Measurements from ENCODE around the gene SNAI3. TPM values are rescaled to one million over a fixed set of nuclear protein-coding genes. Genes with fewer than 3 reads are reported as not detected.

Gene SNAI3
- total and polyA plus RNA-seq, 7 experiments from 2014 or later, result 2.7 to 13.5 (median 6.5) TPM

- peaks cover 16 to 26% (median 20%) of the 10 kb centered on the region in 7 donors for H3K4me1 Mint-ChIP-seq
- DNase-seq (no peak), ATAC-seq (no peak)
- Histone ChIP-seq H3K27me3 (ENCODE audit: control insufficient read depth in 2 of 2, insufficient read depth in 2 of 2, low read length in 2 of 2) (no peaks in the 10 kb centered on the region), H3K4me3 (ENCODE audit: low read length) (no peak overlapping the region), H3K9me3 (ENCODE audit: control insufficient read depth in 2 of 3, low read length in 3 of 3) (no peaks in the 10 kb centered on the region), H3K36me3 (ENCODE audit: control insufficient read depth in 2 of 3, insufficient read depth in 3 of 3, low read length in 3 of 3) (peaks cover 0 to 56% (median 13%) of the 10 kb centered on the region in 3 experiments), H3K4me1 (ENCODE audit: control insufficient read depth in 2 of 2, insufficient read depth in 2 of 2, low read length in 2 of 2) (peaks cover 17 to 22% of the 10 kb centered on the region in 2 donors), H3K27ac (ENCODE audit: low read depth, low read length) (no peak overlapping the region)
- intact Hi-C loops (cut with micrococcal nuclease), result no loop called here
- peaks cover 0 to 9% (median 0%) of the 10 kb centered on the region in 5 donors for H3K36me3 Mint-ChIP-seq
- H3K9me3 Mint-ChIP-seq, result no peaks in the 10 kb centered on the region
- ChIA-PET POLR2A (interaction anchor here (1.1 to 4.1 kb wide), 3 partner anchors 13 to 24 kb away, joined by 3 to 47 read pairs (median 5); no protein-coding TSS in a partner anchor), CTCF (no interaction called here)
- no peak overlapping the region for H3K27ac Mint-ChIP-seq
- no peaks in the 10 kb centered on the region for H3K27me3 Mint-ChIP-seq
- no peak overlapping the region for H3K4me3 Mint-ChIP-seq
These were observed 7.9 kb downstream of the SNAI3 start for GRCh38 chr16:88678224-88678979.

- peaks cover 0 to 9% (median 0%) of the 10 kb centered on the region in 5 donors for H3K36me3 Mint-ChIP-seq
- CTCF ChIA-PET, result no interaction called here
- Histone ChIP-seq H3K27me3 (ENCODE audit: control insufficient read depth in 2 of 2, insufficient read depth in 2 of 2, low read length in 2 of 2) (no peaks in the 10 kb centered on the region), H3K4me3 (ENCODE audit: low read length) (no peak overlapping the region), H3K4me1 (ENCODE audit: control insufficient read depth in 2 of 2, insufficient read depth in 2 of 2, low read length in 2 of 2) (peaks cover 17 to 22% of the 10 kb centered on the region in 2 donors), H3K27ac (ENCODE audit: low read depth, low read length) (no peak overlapping the region), H3K36me3 (ENCODE audit: control insufficient read depth in 2 of 3, insufficient read depth in 3 of 3, low read length in 3 of 3) (peaks cover 0 to 56% (median 13%) of the 10 kb centered on the region in 3 experiments), H3K9me3 (ENCODE audit: control insufficient read depth in 2 of 3, low read length in 3 of 3) (no peaks in the 10 kb centered on the region)
- no peak for DNase-seq
- H3K4me3 Mint-ChIP-seq, result peak overlapping the region in 1 of 10 donors; percentile 51
- intact Hi-C loops (cut with micrococcal nuclease), result no loop called here
- H3K27me3 Mint-ChIP-seq, result no peaks in the 10 kb centered on the region
- ATAC-seq, result no peak
- peaks cover 16 to 22% (median 17%) of the 10 kb centered on the region in 7 donors for H3K4me1 Mint-ChIP-seq
- H3K9me3 Mint-ChIP-seq, result no peaks in the 10 kb centered on the region
- no peak overlapping the region for H3K27ac Mint-ChIP-seq
- POLR2A ChIA-PET, result interaction anchor here (1.1 to 1.2 kb wide), 2 partner anchors 15 to 23 kb away, joined by 3 to 5 read pairs; partner anchors contain the start of gene MVD
These were observed 8.6 kb downstream of the SNAI3 start for GRCh38 chr16:88677721-88678120.

- no peak overlapping the region for H3K4me3 Mint-ChIP-seq
- peaks cover 5 to 12% (median 8%) of the 10 kb centered on the region in 7 donors for H3K4me1 Mint-ChIP-seq
- H3K4me3 ChIP-seq (ENCODE audit: low read length), result no peak overlapping the region
- no peaks in the 10 kb centered on the region for H3K27me3 ChIP-seq (ENCODE audit: control insufficient read depth in 2 of 2, insufficient read depth in 2 of 2, low read length in 2 of 2)
- H3K36me3 ChIP-seq (ENCODE audit: control insufficient read depth in 2 of 3, insufficient read depth in 3 of 3, low read length in 3 of 3), result peaks cover 0 to 56% (median 13%) of the 10 kb centered on the region in 3 experiments
- no peaks in the 10 kb centered on the region for H3K9me3 ChIP-seq (ENCODE audit: control insufficient read depth in 2 of 3, low read length in 3 of 3)
- peaks cover 0 to 7% (median 0%) of the 10 kb centered on the region in 5 donors for H3K36me3 Mint-ChIP-seq
- no peaks in the 10 kb centered on the region for H3K9me3 Mint-ChIP-seq
- ATAC-seq, result no peak
- no peak overlapping the region for H3K27ac ChIP-seq (ENCODE audit: low read depth, low read length)
- H3K4me1 ChIP-seq (ENCODE audit: control insufficient read depth in 2 of 2, insufficient read depth in 2 of 2, low read length in 2 of 2), result peaks cover 10 to 13% of the 10 kb centered on the region in 2 donors
- intact Hi-C loops (cut with micrococcal nuclease), result no loop called here
- H3K27me3 Mint-ChIP-seq, result no peaks in the 10 kb centered on the region
- ChIA-PET CTCF (no interaction called here), POLR2A (interaction anchor here (1.1 to 1.2 kb wide), 2 partner anchors 14 to 24 kb away, joined by 3 to 5 read pairs; partner anchors contain the start of gene MVD)
- DNase-seq, result no peak
- no peak overlapping the region for H3K27ac Mint-ChIP-seq
These were observed 9.6 kb downstream of the SNAI3 start for GRCh38 chr16:88676502-88677242.

GRCh38 chr16:88673716-88674379 is 12.5 kb downstream of the SNAI3 start:
- Mint-ChIP-seq H3K9me3 (no peaks in the 10 kb centered on the region), H3K4me1 (no peaks in the 10 kb centered on the region), H3K27ac (peak overlapping the region in 1 of 9 donors; percentile 32), H3K36me3 (peaks cover 0 to 5% (median 0%) of the 10 kb centered on the region in 5 donors), H3K4me3 (no peak overlapping the region), H3K27me3 (no peaks in the 10 kb centered on the region)
- DNase-seq (no peak), ATAC-seq (no peak)
- no peak overlapping the region for H3K27ac ChIP-seq (ENCODE audit: low read depth, low read length)
- ChIA-PET POLR2A (interaction anchor here (1.3 kb wide), 1 partner anchor 10 kb away, joined by 4 read pairs; no protein-coding TSS in a partner anchor), CTCF (no interaction called here)
- H3K36me3 ChIP-seq (ENCODE audit: control insufficient read depth in 2 of 3, insufficient read depth in 3 of 3, low read length in 3 of 3), result peaks cover 0 to 36% (median 7%) of the 10 kb centered on the region in 3 experiments
- H3K27me3 ChIP-seq (ENCODE audit: control insufficient read depth in 2 of 2, insufficient read depth in 2 of 2, low read length in 2 of 2), result no peaks in the 10 kb centered on the region
- no peaks in the 10 kb centered on the region for H3K9me3 ChIP-seq (ENCODE audit: control insufficient read depth in 2 of 3, low read length in 3 of 3)
- H3K4me1 ChIP-seq (ENCODE audit: control insufficient read depth in 2 of 2, insufficient read depth in 2 of 2, low read length in 2 of 2), result no peaks in the 10 kb centered on the region
- intact Hi-C loops (cut with micrococcal nuclease), result no loop called here
- H3K4me3 ChIP-seq (ENCODE audit: low read length), result no peak overlapping the region

GRCh38 chr16:88672776-88673175 is 13.5 kb downstream of the SNAI3 start:
- no peaks in the 10 kb centered on the region for H3K4me1 ChIP-seq (ENCODE audit: control insufficient read depth in 2 of 2, insufficient read depth in 2 of 2, low read length in 2 of 2)
- H3K9me3 ChIP-seq (ENCODE audit: control insufficient read depth in 2 of 3, low read length in 3 of 3), result no peaks in the 10 kb centered on the region
- ATAC-seq (no peak), DNase-seq (no peak)
- Mint-ChIP-seq H3K9me3 (no peaks in the 10 kb centered on the region), H3K27ac (no peak overlapping the region), H3K36me3 (peaks cover 0 to 8% (median 0%) of the 10 kb centered on the region in 5 donors), H3K4me3 (no peak overlapping the region), H3K4me1 (peaks cover 0 to 4% (median 0%) of the 10 kb centered on the region in 7 donors), H3K27me3 (no peaks in the 10 kb centered on the region)
- CTCF ChIA-PET, result interaction anchor here (1.4 kb wide), 1 partner anchor 32 kb away, joined by 6 read pairs; no protein-coding TSS in a partner anchor
- peaks cover 0 to 25% (median 5%) of the 10 kb centered on the region in 3 experiments for H3K36me3 ChIP-seq (ENCODE audit: control insufficient read depth in 2 of 3, insufficient read depth in 3 of 3, low read length in 3 of 3)
- intact Hi-C loops (cut with micrococcal nuclease), result no loop called here
- no peak overlapping the region for H3K4me3 ChIP-seq (ENCODE audit: low read length)
- no peak overlapping the region for H3K27ac ChIP-seq (ENCODE audit: low read depth, low read length)
- no peaks in the 10 kb centered on the region for H3K27me3 ChIP-seq (ENCODE audit: control insufficient read depth in 2 of 2, insufficient read depth in 2 of 2, low read length in 2 of 2)
- POLR2A ChIA-PET, result no interaction called here

GRCh38 chr16:88671806-88672205 is 14.5 kb downstream of the SNAI3 start:
- H3K27me3 Mint-ChIP-seq, result no peaks in the 10 kb centered on the region
- intact Hi-C loops (cut with micrococcal nuclease), result no loop called here
- peak overlapping the region in 1 of 9 donors; percentile 21 for H3K27ac Mint-ChIP-seq
- no peaks in the 10 kb centered on the region for H3K27me3 ChIP-seq (ENCODE audit: control insufficient read depth in 2 of 2, insufficient read depth in 2 of 2, low read length in 2 of 2)
- DNase-seq, result no peak
- no peaks in the 10 kb centered on the region for H3K9me3 Mint-ChIP-seq
- H3K36me3 ChIP-seq (ENCODE audit: control insufficient read depth in 2 of 3, insufficient read depth in 3 of 3, low read length in 3 of 3), result peaks cover 0 to 16% (median 0%) of the 10 kb centered on the region in 3 experiments
- H3K4me1 Mint-ChIP-seq, result peaks cover 0 to 5% (median 0%) of the 10 kb centered on the region in 7 donors
- ATAC-seq, result no peak
- peaks cover 0 to 12% (median 0%) of the 10 kb centered on the region in 5 donors for H3K36me3 Mint-ChIP-seq
- ChIA-PET CTCF (interaction anchor here (1.4 kb wide), 1 partner anchor 33 kb away, joined by 6 read pairs; no protein-coding TSS in a partner anchor), POLR2A (interaction anchor here (0.9 to 1.1 kb wide), 3 partner anchors 8 to 22 kb away, joined by 3 to 6 read pairs (median 3); no protein-coding TSS in a partner anchor)
- H3K4me3 ChIP-seq (ENCODE audit: low read length), result no peak overlapping the region
- H3K27ac ChIP-seq (ENCODE audit: low read depth, low read length), result no peak overlapping the region
- no peaks in the 10 kb centered on the region for H3K4me1 ChIP-seq (ENCODE audit: control insufficient read depth in 2 of 2, insufficient read depth in 2 of 2, low read length in 2 of 2)
- no peaks in the 10 kb centered on the region for H3K9me3 ChIP-seq (ENCODE audit: control insufficient read depth in 2 of 3, low read length in 3 of 3)
- no peak overlapping the region for H3K4me3 Mint-ChIP-seq
